BJ (cell line): Measurements from ENCODE around the gene TOGARAM2. TPM values are rescaled to one million over a fixed set of nuclear protein-coding genes. Genes with fewer than 3 reads are reported as not detected.

Experiments used
- CTCF ChIA-PET: fragments of 350-600 bp; formaldehyde crosslinking; extraction: SDS; loops from one replicate; lab custom pipeline; 2021; ENCODE audit warnings: antibody characterized with exemption, inconsistent platforms; lab: Yijun Ruan, JAX
- POLR2A ChIA-PET: fragments of 300-600 bp; sonication (Branson Sonifier 250); formaldehyde crosslinking; extraction: SDS; loops from one replicate; lab custom pipeline; 2021; ENCODE audit warnings: antibody characterized with exemption; lab: Charles Lee
- DNase-seq: peaks from one replicate; pipeline ENCODE4 v3.0.0-alpha.2; 2011; ENCODE audit warnings: low read depth
- H3K27me3 ChIP-seq: 2 replicates; pipeline ENCODE4 v1.6.0; 2011; ENCODE audit warnings: low read length; ENCODE audit not compliant: control insufficient read depth, insufficient read depth
- H3K36me3 ChIP-seq: 2 replicates; pipeline ENCODE4 v1.5.1; 2011; ENCODE audit warnings: low read length; ENCODE audit not compliant: control insufficient read depth, insufficient read depth
- H3K4me3 ChIP-seq: 2 replicates; pipeline ENCODE4 v1.5.1; 2011; ENCODE audit warnings: low read depth, mild to moderate bottlenecking, control low read depth, low read length
- polyA plus RNA-seq: library from polyadenylated mRNA; depleted of rRNA; stranded (reverse); fragments of >200 nt; gene quantifications from 2 replicates; pipeline ENCODE4 v1.2.3, GENCODE V29; 2011
- TF ChIP-seq, protein P1 (sequence below): IDR thresholded peaks from 2 replicates; pipeline ENCODE4 v1.5.1; 2011; ENCODE audit warnings: low read depth, mild to moderate bottlenecking, control low read depth, inconsistent platforms, low read length, moderate library complexity; ENCODE audit not compliant: insufficient read depth

Gene TOGARAM2
- polyA plus RNA-seq, 1 experiment: 0.09 TPM

DNA sequence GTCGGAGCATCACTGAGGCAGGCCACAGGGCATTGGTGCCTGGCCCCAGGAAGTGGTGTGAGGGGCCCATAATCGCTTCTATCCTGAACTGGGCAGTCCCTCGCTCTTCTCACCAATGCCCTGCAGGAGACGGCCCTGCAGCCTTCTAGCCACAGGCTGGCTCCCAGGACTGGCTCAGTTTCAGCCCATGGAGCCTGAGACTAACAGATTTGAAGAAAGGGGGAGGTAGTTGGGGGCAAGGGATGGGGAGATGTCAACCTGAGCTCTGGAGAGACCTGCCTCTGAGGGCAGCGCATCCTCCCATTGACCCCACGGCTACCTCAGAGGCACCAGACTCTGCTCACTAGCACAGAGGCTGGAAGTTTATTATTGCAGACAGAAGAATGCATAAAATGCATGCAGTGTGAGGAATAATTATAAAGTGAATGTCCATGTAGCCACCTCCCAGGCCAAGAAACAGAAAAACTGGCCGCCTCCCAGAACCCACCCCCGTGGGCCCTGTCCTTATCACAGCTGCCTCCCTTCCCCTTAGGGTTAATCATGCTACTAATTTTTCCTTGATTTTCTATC is 1.4 kb downstream of the TOGARAM2 start:
- TF ChIP-seq, protein P1, sequence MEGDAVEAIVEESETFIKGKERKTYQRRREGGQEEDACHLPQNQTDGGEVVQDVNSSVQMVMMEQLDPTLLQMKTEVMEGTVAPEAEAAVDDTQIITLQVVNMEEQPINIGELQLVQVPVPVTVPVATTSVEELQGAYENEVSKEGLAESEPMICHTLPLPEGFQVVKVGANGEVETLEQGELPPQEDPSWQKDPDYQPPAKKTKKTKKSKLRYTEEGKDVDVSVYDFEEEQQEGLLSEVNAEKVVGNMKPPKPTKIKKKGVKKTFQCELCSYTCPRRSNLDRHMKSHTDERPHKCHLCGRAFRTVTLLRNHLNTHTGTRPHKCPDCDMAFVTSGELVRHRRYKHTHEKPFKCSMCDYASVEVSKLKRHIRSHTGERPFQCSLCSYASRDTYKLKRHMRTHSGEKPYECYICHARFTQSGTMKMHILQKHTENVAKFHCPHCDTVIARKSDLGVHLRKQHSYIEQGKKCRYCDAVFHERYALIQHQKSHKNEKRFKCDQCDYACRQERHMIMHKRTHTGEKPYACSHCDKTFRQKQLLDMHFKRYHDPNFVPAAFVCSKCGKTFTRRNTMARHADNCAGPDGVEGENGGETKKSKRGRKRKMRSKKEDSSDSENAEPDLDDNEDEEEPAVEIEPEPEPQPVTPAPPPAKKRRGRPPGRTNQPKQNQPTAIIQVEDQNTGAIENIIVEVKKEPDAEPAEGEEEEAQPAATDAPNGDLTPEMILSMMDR: no peak
- Histone ChIP-seq H3K4me3 (no peak overlapping the region), H3K36me3 (no peaks in the 10 kb centered on the region), H3K27me3 (peaks cover 2% of the 10 kb centered on the region)
- ChIA-PET CTCF (interaction anchor here (0.7 kb wide), 1 partner anchor 855 kb away, joined by 4 read pairs; no protein-coding TSS in a partner anchor), POLR2A (no interaction called here)
- DNase-seq: no peak

DNA sequence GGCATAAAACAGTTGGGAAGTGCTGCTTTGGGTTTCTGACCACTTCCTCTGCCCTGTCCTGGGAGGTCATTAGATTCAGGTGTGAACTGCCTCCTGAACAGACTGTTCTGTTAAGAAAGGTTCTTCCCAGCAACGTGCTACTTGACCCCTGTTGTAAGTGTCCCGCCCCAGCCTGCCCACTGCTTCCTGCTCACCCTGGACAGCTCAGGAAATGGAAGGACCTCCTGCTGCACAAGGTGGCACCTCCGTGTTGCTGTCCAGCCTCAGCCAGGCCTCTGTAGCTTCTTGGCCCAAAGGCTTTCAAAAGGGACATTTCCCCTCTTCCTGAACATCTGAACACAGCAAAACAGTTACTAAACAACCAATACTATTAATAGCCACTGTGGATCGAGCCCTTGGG is 5.3 kb downstream of the TOGARAM2 start:
- Histone ChIP-seq H3K36me3 (no peaks in the 10 kb centered on the region), H3K4me3 (no peak overlapping the region), H3K27me3 (peaks cover 4% of the 10 kb centered on the region)
- TF ChIP-seq, protein P1: no peak
- DNase-seq: no peak
- CTCF ChIA-PET: no interaction called here
- POLR2A ChIA-PET: no interaction called here

DNA sequence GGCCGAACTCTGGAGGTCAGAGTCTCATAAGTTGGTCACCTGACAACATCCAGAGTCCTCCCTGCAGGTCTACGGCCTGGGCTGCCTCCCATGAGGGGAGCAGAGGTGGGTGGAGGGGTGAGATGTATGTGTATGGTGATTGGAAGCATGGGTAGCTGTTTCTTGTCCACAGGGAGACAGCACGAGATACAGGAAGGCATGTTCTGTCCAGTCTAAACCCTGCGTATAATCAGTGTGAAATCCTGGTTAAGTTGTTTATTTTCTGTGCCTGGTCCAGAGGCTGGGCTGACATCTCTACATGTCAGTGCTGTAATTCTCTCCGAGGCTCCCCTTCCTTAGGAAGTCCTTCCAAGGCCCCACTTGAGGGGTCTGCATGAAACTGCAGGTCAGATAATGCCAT is 8.9 kb downstream of the TOGARAM2 start:
- Histone ChIP-seq H3K36me3 (no peaks in the 10 kb centered on the region), H3K27me3 (peaks cover 5% of the 10 kb centered on the region), H3K4me3 (no peak overlapping the region)
- ChIA-PET CTCF (no interaction called here), POLR2A (no interaction called here)
- TF ChIP-seq, protein P1: no peak
- no peak for DNase-seq

DNA sequence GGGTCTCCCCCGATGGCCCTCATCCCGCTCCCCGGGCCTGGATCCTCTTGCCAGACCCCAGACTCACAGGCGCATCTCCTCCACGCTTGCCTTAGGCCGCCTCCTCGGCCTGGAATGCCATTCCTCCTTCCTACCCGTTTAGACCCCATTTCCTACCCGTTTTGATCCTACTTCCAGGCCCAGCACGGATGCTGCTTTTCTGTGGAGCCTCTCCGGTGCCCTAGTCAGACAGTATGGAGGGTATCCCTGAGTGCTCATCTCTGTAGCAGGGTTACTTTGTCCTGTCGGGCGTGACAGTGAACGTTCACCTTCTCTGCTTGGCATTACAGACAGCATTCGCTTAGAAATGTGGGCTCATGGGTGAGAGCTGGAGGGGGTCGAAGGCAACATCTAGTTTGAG is 9.3 kb downstream of the TOGARAM2 start:
- TF ChIP-seq, protein P1: no peak
- POLR2A ChIA-PET: no interaction called here
- no peak for DNase-seq
- CTCF ChIA-PET: no interaction called here
- no peak overlapping the region for H3K4me3 ChIP-seq
- H3K36me3 ChIP-seq: no peaks in the 10 kb centered on the region
- peaks cover 5% of the 10 kb centered on the region; the same call in 1 of the 2 replicates for H3K27me3 ChIP-seq

DNA sequence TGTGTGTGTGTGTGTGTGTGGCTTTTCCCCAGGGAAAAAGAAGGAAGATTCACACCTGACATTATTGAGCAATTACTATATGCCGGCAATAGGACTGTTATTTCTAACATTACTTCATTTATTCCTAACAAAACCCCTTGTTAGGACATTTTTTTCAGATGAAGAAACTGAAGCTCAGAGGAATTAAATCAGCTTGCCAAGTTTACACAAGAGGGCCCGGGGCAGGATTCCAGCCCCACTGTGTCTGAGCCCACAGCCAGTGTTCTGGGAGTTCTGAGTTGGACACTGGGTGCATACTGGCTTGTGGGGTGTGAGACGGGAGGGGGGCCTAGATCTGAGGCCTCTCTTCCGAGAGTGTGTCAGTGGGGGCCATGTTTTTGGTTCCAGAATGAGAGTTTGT is 9.9 kb downstream of the TOGARAM2 start:
- TF ChIP-seq, protein P1: no peak
- ChIA-PET POLR2A (no interaction called here), CTCF (interaction anchor here (1.1 kb wide), 1 partner anchor 14 kb away, joined by 5 read pairs; no protein-coding TSS in a partner anchor)
- Histone ChIP-seq H3K4me3 (no peak overlapping the region), H3K27me3 (peaks cover 5% of the 10 kb centered on the region; the same call in 1 of the 2 replicates), H3K36me3 (no peaks in the 10 kb centered on the region)
- peak; percentile 14 for DNase-seq
